Endodermal cell (in vitro differentiated cells): Measurements from ENCODE around the gene NTRK3. TPM values are rescaled to one million over a fixed set of nuclear protein-coding genes. Genes with fewer than 3 reads are reported as not detected.
A peak's percentile ranks its signal among the peaks of the same experiment; 100 is the strongest.

Experiments used
- DNase-seq: peaks from one replicate; pipeline ENCODE4 v3.0.0-alpha.2; 2017
- H3K27ac ChIP-seq: 2 replicates; pipeline ENCODE4 v1.5.1; 2013; ENCODE audit warnings: mild to moderate bottlenecking, low read depth, low read length, moderate library complexity
- H3K27me3 ChIP-seq: 2 replicates; pipeline ENCODE4 v1.6.1; 2013; ENCODE audit warnings: mild to moderate bottlenecking, low read length, moderate library complexity; ENCODE audit not compliant: insufficient read depth, control insufficient read depth, poor library complexity, severe bottlenecking
- H3K36me3 ChIP-seq: 2 replicates; pipeline ENCODE4 v1.7.0; 2013; ENCODE audit warnings: mild to moderate bottlenecking, low read length, moderate library complexity; ENCODE audit not compliant: control insufficient read depth, insufficient read depth
- H3K4me1 ChIP-seq: one replicate; pipeline ENCODE4 v1.7.0; 2013; ENCODE audit warnings: low read length; ENCODE audit not compliant: control insufficient read depth, insufficient read depth
- H3K4me3 ChIP-seq: 2 replicates; pipeline ENCODE4 v1.5.1; 2013; ENCODE audit warnings: mild to moderate bottlenecking, low read length, moderate library complexity
- H3K9ac ChIP-seq: 2 replicates; pipeline ENCODE4 v1.6.1; 2013; ENCODE audit warnings: mild to moderate bottlenecking, low read length, moderate library complexity; ENCODE audit not compliant: poor library complexity, severe bottlenecking; ENCODE audit errors: extremely low read depth
- H3K9me3 ChIP-seq: 2 replicates; pipeline ENCODE4 v1.6.1; 2013; ENCODE audit warnings: mild to moderate bottlenecking, low read length, moderate library complexity; ENCODE audit not compliant: control insufficient read depth
- H3K27ac Mint-ChIP-seq: 2 replicates; pipeline ENCODE4 v1.8.0; 2020; ENCODE audit warnings: mixed read lengths
- H3K27me3 Mint-ChIP-seq: 2 replicates; pipeline ENCODE4 v1.8.0; 2021; ENCODE audit warnings: mild to moderate bottlenecking, mixed read lengths; ENCODE audit not compliant: insufficient read depth
- H3K36me3 Mint-ChIP-seq: 2 replicates; pipeline ENCODE4 v1.8.0; 2020; ENCODE audit warnings: low read depth, mixed read lengths
- H3K4me1 Mint-ChIP-seq: 2 replicates; pipeline ENCODE4 v1.8.0; 2020; ENCODE audit warnings: mixed read lengths
- H3K4me3 Mint-ChIP-seq: 2 replicates; pipeline ENCODE4 v1.8.0; 2020; ENCODE audit warnings: mild to moderate bottlenecking, moderate library complexity, mixed read lengths
- H3K9me3 Mint-ChIP-seq: 2 replicates; pipeline ENCODE4 v1.8.0; 2020; ENCODE audit warnings: mild to moderate bottlenecking, mixed read lengths
- CTCF ChIP-seq: fragments of 200-600 bp; sonication (generic); conservative IDR thresholded peaks from 2 replicates; pipeline ENCODE4 v1.5.0; 2021; ENCODE audit warnings: antibody characterized with exemption, mild to moderate bottlenecking
- WGBS, 2 experiments: methylation state at CpG; one replicate each; pipeline versions ENCODE4 v1.1.5 to v1.1.7; 2013; ENCODE audit warnings: missing lambda C conversion rate in 2 of 2, mixed read lengths in 1 of 2; ENCODE audit not compliant: insufficient coverage in 1 of 2, insufficient read length in 1 of 2; 5-methylcytosine and 5-hydroxymethylcytosine counted together
- total RNA-seq, 2 donors: library from RNA; stranded (reverse); fragmentation: NEBNext Ultra II Directional in 1 of 2; extraction: Animal tissue kit (Norgen Biotek cat#: 25700) in 1 of 2; gene quantifications; 2 replicates in 1 of 2; 3 replicates in 1 of 2; pipeline ENCODE4 v1.2.1, GENCODE V29; 2021

Gene NTRK3
- total RNA-seq, 2 donors from 2014 or later, result 0.11 to 0.86 TPM

- Histone ChIP-seq H3K4me1 (no peaks in the 10 kb centered on the region), H3K27ac (no peak overlapping the region), H3K36me3 (no peaks in the 10 kb centered on the region), H3K4me3 (no peak overlapping the region), H3K9me3 (no peaks in the 10 kb centered on the region), H3K9ac (no peak overlapping the region), H3K27me3 (no peaks in the 10 kb centered on the region)
- Mint-ChIP-seq H3K4me3 (no peak overlapping the region), H3K36me3 (no peaks in the 10 kb centered on the region), H3K9me3 (no peaks in the 10 kb centered on the region), H3K27me3 (peaks cover 7% of the 10 kb centered on the region), H3K27ac (no peak overlapping the region), H3K4me1 (no peaks in the 10 kb centered on the region)
- DNase-seq, result peak; percentile 66
- WGBS, 2 experiments, result 83 to 90% methylated on average over 3 to 4 of the region's 4 CpGs
- TF ChIP-seq CTCF, result no peak
These were observed 52.0 kb downstream of the NTRK3 start for GRCh38 chr15:88204584-88204983.

GRCh38 chr15:88202231-88202630, 54.3 kb downstream of the NTRK3 start:
- 87 to 100% methylated on average over 2 to 4 of the region's 4 CpGs for WGBS, 2 experiments
- no peaks in the 10 kb centered on the region for H3K36me3 ChIP-seq
- H3K9ac ChIP-seq, result no peak overlapping the region
- H3K4me1 Mint-ChIP-seq, result no peaks in the 10 kb centered on the region
- no peaks in the 10 kb centered on the region for H3K4me1 ChIP-seq
- no peak for DNase-seq
- no peak overlapping the region for H3K4me3 ChIP-seq
- H3K27me3 Mint-ChIP-seq, result peaks cover 15% of the 10 kb centered on the region
- no peaks in the 10 kb centered on the region for H3K36me3 Mint-ChIP-seq
- H3K9me3 ChIP-seq, result no peaks in the 10 kb centered on the region
- no peak overlapping the region for H3K4me3 Mint-ChIP-seq
- H3K27ac ChIP-seq, result no peak overlapping the region
- TF ChIP-seq CTCF, result no peak
- no peak overlapping the region for H3K27ac Mint-ChIP-seq
- H3K27me3 ChIP-seq, result peaks cover 10% of the 10 kb centered on the region
- no peaks in the 10 kb centered on the region for H3K9me3 Mint-ChIP-seq

- no peaks in the 10 kb centered on the region for H3K4me1 Mint-ChIP-seq
- Histone ChIP-seq H3K27me3 (peaks cover 10% of the 10 kb centered on the region), H3K9ac (no peak overlapping the region), H3K4me1 (no peaks in the 10 kb centered on the region), H3K4me3 (no peak overlapping the region), H3K36me3 (no peaks in the 10 kb centered on the region), H3K9me3 (no peaks in the 10 kb centered on the region), H3K27ac (no peak overlapping the region)
- H3K9me3 Mint-ChIP-seq, result no peaks in the 10 kb centered on the region
- no peak overlapping the region for H3K27ac Mint-ChIP-seq
- WGBS, 2 experiments, result 86 to 94% methylated on average over 3 of the region's 3 CpGs
- H3K27me3 Mint-ChIP-seq, result peaks cover 15% of the 10 kb centered on the region
- no peak overlapping the region for H3K4me3 Mint-ChIP-seq
- no peak for DNase-seq
- H3K36me3 Mint-ChIP-seq, result no peaks in the 10 kb centered on the region
- no peak for TF ChIP-seq CTCF
These were observed 55.3 kb downstream of the NTRK3 start for GRCh38 chr15:88201207-88201606.
